ENCODE results near the gene MIPEP. TPM values are rescaled to one million over a fixed set of nuclear protein-coding genes. Genes with fewer than 3 reads are reported as not detected.

MIPEP gene
- total and polyA plus RNA-seq, 2 donors (not counting 1 experiment from before 2014, with no cell fraction given) = 90.0 to 92.5 TPM

DNA sequence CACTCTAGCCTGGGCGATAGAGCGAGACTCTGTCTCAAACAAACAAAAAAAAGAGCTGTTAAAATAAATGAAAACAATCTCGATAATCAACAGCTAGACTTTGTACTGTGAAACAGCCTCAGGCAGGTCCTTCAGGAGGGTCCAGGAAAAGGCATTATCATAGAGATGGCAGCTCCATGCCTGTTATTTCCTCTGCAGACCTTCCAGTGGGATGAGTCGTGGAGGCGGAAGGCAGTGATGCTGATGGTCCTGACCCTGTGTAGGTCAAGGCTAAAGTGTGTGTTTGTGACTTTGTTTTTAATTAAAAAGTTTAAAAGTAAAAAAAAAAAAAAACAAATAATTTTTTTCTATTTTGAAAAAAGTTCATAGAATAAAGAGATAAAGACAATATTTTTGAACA lies 201.6 kb downstream of the MIPEP start:
- H3K4me3 ChIP-seq (replicated peaks in 1 of 4; ENCODE audit: control extremely low read depth in 1 of 4, insufficient read depth in 1 of 4, low read depth in 3 of 4, low read length in 4 of 4) = no peak overlapping the region
- no peaks in the 10 kb centered on the region for H3K79me2 ChIP-seq (ENCODE audit: control insufficient read depth, insufficient read depth, low read length)
- no peak overlapping the region for H3K27ac ChIP-seq (ENCODE audit: insufficient read depth, low read length)
- no peaks in the 10 kb centered on the region for H4K20me1 ChIP-seq (ENCODE audit: control insufficient read depth, extremely low read depth, insufficient read depth, low read length)
- H3K9me3 ChIP-seq (ENCODE audit: control insufficient read depth, insufficient read depth, low read depth, low read length) = no peaks in the 10 kb centered on the region
- DNase-seq (ENCODE audit: low read depth in 2 of 2) = no peak
- H3K9ac ChIP-seq (ENCODE audit: insufficient read depth, low read length) = no peak overlapping the region
- H3K4me1 ChIP-seq (ENCODE audit: control insufficient read depth, extremely low read depth, insufficient read depth, low read length) = no peaks in the 10 kb centered on the region
- H3K36me3 ChIP-seq (ENCODE audit: control insufficient read depth, insufficient read depth, low read length) = no peaks in the 10 kb centered on the region
- H2AFZ ChIP-seq (ENCODE audit: low read length) = no peak overlapping the region
- TF ChIP-seq, protein P1, sequence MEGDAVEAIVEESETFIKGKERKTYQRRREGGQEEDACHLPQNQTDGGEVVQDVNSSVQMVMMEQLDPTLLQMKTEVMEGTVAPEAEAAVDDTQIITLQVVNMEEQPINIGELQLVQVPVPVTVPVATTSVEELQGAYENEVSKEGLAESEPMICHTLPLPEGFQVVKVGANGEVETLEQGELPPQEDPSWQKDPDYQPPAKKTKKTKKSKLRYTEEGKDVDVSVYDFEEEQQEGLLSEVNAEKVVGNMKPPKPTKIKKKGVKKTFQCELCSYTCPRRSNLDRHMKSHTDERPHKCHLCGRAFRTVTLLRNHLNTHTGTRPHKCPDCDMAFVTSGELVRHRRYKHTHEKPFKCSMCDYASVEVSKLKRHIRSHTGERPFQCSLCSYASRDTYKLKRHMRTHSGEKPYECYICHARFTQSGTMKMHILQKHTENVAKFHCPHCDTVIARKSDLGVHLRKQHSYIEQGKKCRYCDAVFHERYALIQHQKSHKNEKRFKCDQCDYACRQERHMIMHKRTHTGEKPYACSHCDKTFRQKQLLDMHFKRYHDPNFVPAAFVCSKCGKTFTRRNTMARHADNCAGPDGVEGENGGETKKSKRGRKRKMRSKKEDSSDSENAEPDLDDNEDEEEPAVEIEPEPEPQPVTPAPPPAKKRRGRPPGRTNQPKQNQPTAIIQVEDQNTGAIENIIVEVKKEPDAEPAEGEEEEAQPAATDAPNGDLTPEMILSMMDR (conservative IDR thresholded peaks at IDR 0.05 in 1 of 2, IDR thresholded peaks at IDR 0.05 in 1 of 2; ENCODE audit: low read depth in 1 of 2, low read length in 2 of 2) = no peak
- no peak for TF ChIP-seq EZH2 (IDR thresholded peaks at IDR 0.05; ENCODE audit: low read length, missing control alignments)
- H3K27me3 ChIP-seq (ENCODE audit: control insufficient read depth, insufficient read depth, low read length) = no peaks in the 10 kb centered on the region
- no peak overlapping the region for H3K4me2 ChIP-seq (ENCODE audit: extremely low read depth, insufficient read depth, low read length)

- no peaks in the 10 kb centered on the region for H3K9me3 ChIP-seq (ENCODE audit: control insufficient read depth, insufficient read depth, low read depth, low read length)
- no peak overlapping the region for H2AFZ ChIP-seq (ENCODE audit: low read length)
- H3K4me2 ChIP-seq (ENCODE audit: extremely low read depth, insufficient read depth, low read length) = no peak overlapping the region
- H4K20me1 ChIP-seq (ENCODE audit: control insufficient read depth, extremely low read depth, insufficient read depth, low read length) = no peaks in the 10 kb centered on the region
- no peak for TF ChIP-seq EZH2 (IDR thresholded peaks at IDR 0.05; ENCODE audit: low read length, missing control alignments)
- TF ChIP-seq, protein P1 (conservative IDR thresholded peaks at IDR 0.05 in 1 of 2, IDR thresholded peaks at IDR 0.05 in 1 of 2; ENCODE audit: low read depth in 1 of 2, low read length in 2 of 2) = no peak
- no peak overlapping the region for H3K27ac ChIP-seq (ENCODE audit: insufficient read depth, low read length)
- no peak overlapping the region for H3K9ac ChIP-seq (ENCODE audit: insufficient read depth, low read length)
- H3K27me3 ChIP-seq (ENCODE audit: control insufficient read depth, insufficient read depth, low read length) = no peaks in the 10 kb centered on the region
- no peaks in the 10 kb centered on the region for H3K36me3 ChIP-seq (ENCODE audit: control insufficient read depth, insufficient read depth, low read length)
- H3K4me3 ChIP-seq (replicated peaks in 1 of 4; ENCODE audit: control extremely low read depth in 1 of 4, insufficient read depth in 1 of 4, low read depth in 3 of 4, low read length in 4 of 4) = no peak overlapping the region
- H3K79me2 ChIP-seq (ENCODE audit: control insufficient read depth, insufficient read depth, low read length) = no peaks in the 10 kb centered on the region
- peak in 1 of 2 donors; percentile 32 for DNase-seq (ENCODE audit: low read depth in 2 of 2)
- H3K4me1 ChIP-seq (ENCODE audit: control insufficient read depth, extremely low read depth, insufficient read depth, low read length) = no peaks in the 10 kb centered on the region
Measured at GRCh38 chr13:23686948-23687347, 202.3 kb downstream of the MIPEP start.

- no peak for DNase-seq (ENCODE audit: low read depth in 2 of 2)
Measured at GRCh38 chr13:23685416-23685815, 203.8 kb downstream of the MIPEP start.

More at GRCh38 chr13:23685416-23685815, 203.8 kb downstream of the MIPEP start:
- Histone ChIP-seq H3K9ac (ENCODE audit: insufficient read depth, low read length) (no peak overlapping the region), H4K20me1 (ENCODE audit: control insufficient read depth, extremely low read depth, insufficient read depth, low read length) (no peaks in the 10 kb centered on the region), H3K4me3 (replicated peaks in 1 of 4; ENCODE audit: control extremely low read depth in 1 of 4, insufficient read depth in 1 of 4, low read depth in 3 of 4, low read length in 4 of 4) (no peak overlapping the region), H3K27me3 (ENCODE audit: control insufficient read depth, insufficient read depth, low read length) (no peaks in the 10 kb centered on the region), H3K79me2 (ENCODE audit: control insufficient read depth, insufficient read depth, low read length) (no peaks in the 10 kb centered on the region), H2AFZ (ENCODE audit: low read length) (no peak overlapping the region), H3K9me3 (ENCODE audit: control insufficient read depth, insufficient read depth, low read depth, low read length) (no peaks in the 10 kb centered on the region), H3K4me1 (ENCODE audit: control insufficient read depth, extremely low read depth, insufficient read depth, low read length) (no peaks in the 10 kb centered on the region), H3K36me3 (ENCODE audit: control insufficient read depth, insufficient read depth, low read length) (no peaks in the 10 kb centered on the region), H3K27ac (ENCODE audit: insufficient read depth, low read length) (no peak overlapping the region), H3K4me2 (ENCODE audit: extremely low read depth, insufficient read depth, low read length) (no peak overlapping the region)
- TF ChIP-seq EZH2 (IDR thresholded peaks at IDR 0.05; ENCODE audit: low read length, missing control alignments) = no peak
- TF ChIP-seq, protein P1 (conservative IDR thresholded peaks at IDR 0.05 in 1 of 2, IDR thresholded peaks at IDR 0.05 in 1 of 2; ENCODE audit: low read depth in 1 of 2, low read length in 2 of 2) = no peak
